Measurements from ENCODE around the gene NEK10.

GRCh38 chr3:27079427-27080257 is 289.5 kb downstream of the NEK10 start:
- TF ChIP-seq EZH2 (IDR thresholded peaks at IDR 0.05; ENCODE audit: borderline replicate concordance, low read length) = no peak
- no peak for TF ChIP-seq CTCF (IDR thresholded peaks at IDR 0.05; ENCODE audit: low read length)
